ENCODE measurements around the gene PRKCE. TPM values are rescaled to one million over a fixed set of nuclear protein-coding genes. Genes with fewer than 3 reads are reported as not detected.

PRKCE gene
- total and polyA plus RNA-seq, 7 donors: 3.0 to 21.9 (median 15.8) TPM

GRCh38 chr2:46075848-46076247, 424.4 kb downstream of the PRKCE start:
- TF ChIP-seq CTCF (IDR thresholded peaks at IDR 0.05): no peak
- no peak for TF ChIP-seq POLR2A (IDR thresholded peaks at IDR 0.05)
- no peak for TF ChIP-seq EP300 (IDR thresholded peaks at IDR 0.05)
- TF ChIP-seq POLR2AphosphoS5 (IDR thresholded peaks at IDR 0.05): no peak
- H3K27ac ChIP-seq: no peak overlapping the region
- DNase-seq: no peak
- 88 to 89% methylated on average over 5 of the region's 5 CpGs for WGBS, 2 donors
- no peaks in the 10 kb centered on the region for H3K27me3 ChIP-seq
- no peak overlapping the region for H3K4me3 ChIP-seq
- H3K9me3 ChIP-seq: no peaks in the 10 kb centered on the region
- peaks cover 0 to 18% (median 12%) of the 10 kb centered on the region in 4 donors for H3K4me1 ChIP-seq
- no peaks in the 10 kb centered on the region for H3K36me3 ChIP-seq
- intact Hi-C loops (cut with DNase I): no loop called here

GRCh38 chr2:46076251-46076650, 424.8 kb downstream of the PRKCE start:
- no peaks in the 10 kb centered on the region for H3K27me3 ChIP-seq
- H3K4me3 ChIP-seq: no peak overlapping the region
- peaks cover 0 to 18% (median 12%) of the 10 kb centered on the region in 4 donors for H3K4me1 ChIP-seq
- H3K27ac ChIP-seq: no peak overlapping the region
- no peaks in the 10 kb centered on the region for H3K9me3 ChIP-seq
- intact Hi-C loops (cut with DNase I): no loop called here
- 71 to 87% methylated on average over 4 of the region's 4 CpGs for WGBS, 2 donors
- H3K36me3 ChIP-seq: no peaks in the 10 kb centered on the region
- TF ChIP-seq EP300 (IDR thresholded peaks at IDR 0.05) (no peak), POLR2A (IDR thresholded peaks at IDR 0.05) (no peak), CTCF (IDR thresholded peaks at IDR 0.05) (no peak), POLR2AphosphoS5 (IDR thresholded peaks at IDR 0.05) (no peak)
- peak; percentile 27 for DNase-seq

- TF ChIP-seq POLR2AphosphoS5 (IDR thresholded peaks at IDR 0.05) (no peak), EP300 (IDR thresholded peaks at IDR 0.05) (no peak), CTCF (IDR thresholded peaks at IDR 0.05) (no peak), POLR2A (IDR thresholded peaks at IDR 0.05) (no peak)
- no peaks in the 10 kb centered on the region for H3K9me3 ChIP-seq
- H3K27ac ChIP-seq: no peak overlapping the region
- no peaks in the 10 kb centered on the region for H3K27me3 ChIP-seq
- DNase-seq: no peak
- no peaks in the 10 kb centered on the region for H3K36me3 ChIP-seq
- intact Hi-C loops (cut with DNase I): no loop called here
- 91 to 92% methylated on average over 7 of the region's 7 CpGs for WGBS, 2 donors
- peaks cover 0 to 18% (median 12%) of the 10 kb centered on the region in 4 donors for H3K4me1 ChIP-seq
- no peak overlapping the region for H3K4me3 ChIP-seq
These were observed 425.4 kb downstream of the PRKCE start for GRCh38 chr2:46076875-46077274.

GRCh38 chr2:46077522-46078107, 426.1 kb downstream of the PRKCE start:
- Histone ChIP-seq H3K4me1 (peaks cover 0 to 11% (median 9%) of the 10 kb centered on the region in 4 donors), H3K27me3 (no peaks in the 10 kb centered on the region), H3K36me3 (no peaks in the 10 kb centered on the region), H3K4me3 (no peak overlapping the region), H3K9me3 (no peaks in the 10 kb centered on the region), H3K27ac (no peak overlapping the region)
- intact Hi-C loops (cut with DNase I): no loop called here
- TF ChIP-seq EP300 (IDR thresholded peaks at IDR 0.05) (no peak), POLR2A (IDR thresholded peaks at IDR 0.05) (no peak), CTCF (IDR thresholded peaks at IDR 0.05) (no peak), POLR2AphosphoS5 (IDR thresholded peaks at IDR 0.05) (no peak)
- DNase-seq: no peak

Measured in sigmoid colon (tissue), 7 donors.